Body of pancreas (tissue), 4 donors: ENCODE measurements around the gene EGFL7. TPM values are rescaled to one million over a fixed set of nuclear protein-coding genes. Genes with fewer than 3 reads are reported as not detected.

Experiments used
- ATAC-seq: fragments of 150-250 bp; one replicate; pipeline ENCODE4 v1.9.1; 2016
- DNase-seq, 4 donors: peaks; one replicate each; pipeline ENCODE4 v3.0.0-alpha.2; 2019
- H3K27ac ChIP-seq, 4 donors: fragments of 200-600 bp; sonication (generic); 1 replicate in 3 of 4; 2 replicates in 1 of 4; pipeline versions ENCODE4 v1.5.1 to v1.6.1; 2016 to 2019; ENCODE audit warnings: mild to moderate bottlenecking in 1 of 4, mixed read lengths in 1 of 4, moderate library complexity in 1 of 4
- H3K27me3 ChIP-seq, 2 donors: fragments of 200-600 bp; sonication (generic); one replicate each; pipeline ENCODE4 v1.6.0; 2016; ENCODE audit warnings: mild to moderate bottlenecking in 1 of 2
- H3K36me3 ChIP-seq, 2 donors: fragments of 200-600 bp; sonication (generic); replicated peaks in 1 of 2; 2 replicates each; pipeline ENCODE4 v1.5.1; 2016; ENCODE audit warnings: low read depth in 2 of 2; ENCODE audit not compliant: insufficient read depth in 1 of 2
- H3K4me1 ChIP-seq: fragments of 200-600 bp; sonication (generic); one replicate; pipeline ENCODE4 v1.6.0; 2016
- H3K4me3 ChIP-seq, 2 donors: fragments of 200-600 bp; sonication (generic); 1 replicate in 1 of 2; 2 replicates in 1 of 2; pipeline ENCODE4 v1.5.1; 2016 to 2019
- H3K9me3 ChIP-seq, 3 donors: fragments of 200-600 bp; sonication (generic); 1 replicate in 2 of 3; 2 replicates in 1 of 3; pipeline ENCODE4 v1.5.1; 2016
- CTCF ChIP-seq, 7 experiments: fragments of 450-650 bp in 4 of 7; fragments of 200-600 bp in 3 of 7; sonication (generic) in 3 of 7; IDR thresholded peaks; one replicate each; pipeline ENCODE4 v1.5.1; 2016 to 2019; ENCODE audit warnings: antibody characterized with exemption in 7 of 7
- POLR2A ChIP-seq, 3 donors: fragments of 450-650 bp; IDR thresholded peaks; one replicate each; pipeline ENCODE4 v1.6.1; 2016; ENCODE audit warnings: antibody characterized with exemption in 3 of 3, mild to moderate bottlenecking in 2 of 3
- WGBS, 2 donors: methylation state at CpG; one replicate each; pipeline ENCODE4 v1.1.5; 2017; 5-methylcytosine and 5-hydroxymethylcytosine counted together
- intact Hi-C: fragments of 100-400 bp; cut with DNase I; formaldehyde crosslinking; loops from one replicate; pipeline ENCODE4 v1.15.1; 2023
- total RNA-seq, 2 donors: library from RNA; depleted of rRNA; stranded (reverse); fragments of >200 nt; gene quantifications; one replicate each; pipeline ENCODE4 v1.1.0, GENCODE V29; 2016

The EGFL7 gene
- total RNA-seq, 2 donors from 2014 or later, result 14.8 to 47.0 TPM

- DNase-seq (no peak), ATAC-seq (no peak)
- intact Hi-C loops, result no loop called here
- H3K4me1 ChIP-seq, result peaks cover 24% of the 10 kb centered on the region
- no peaks in the 10 kb centered on the region for H3K9me3 ChIP-seq
- no peaks in the 10 kb centered on the region for H3K36me3 ChIP-seq
- WGBS, 2 donors, result 82 to 94% methylated on average over 4 to 16 of the region's 16 CpGs
- no peak overlapping the region for H3K27ac ChIP-seq
- H3K4me3 ChIP-seq, result no peak overlapping the region
- H3K27me3 ChIP-seq, result no peaks in the 10 kb centered on the region
- no peak for TF ChIP-seq POLR2A (IDR thresholded peaks at IDR 0.05)
- no peak for TF ChIP-seq CTCF (IDR thresholded peaks at IDR 0.05)
Measured at GRCh38 chr9:136717399-136717798, 54.7 kb downstream of the EGFL7 start.

GRCh38 chr9:136718345-136719194, 55.9 kb downstream of the EGFL7 start:
- no peaks in the 10 kb centered on the region for H3K9me3 ChIP-seq
- WGBS, 2 donors, result 59 to 79% methylated on average over 8 to 19 of the region's 20 CpGs
- peaks cover 2 to 8% of the 10 kb centered on the region in 2 donors for H3K36me3 ChIP-seq
- ATAC-seq (no peak), DNase-seq (no peak)
- no peaks in the 10 kb centered on the region for H3K27me3 ChIP-seq
- H3K27ac ChIP-seq, result no peak overlapping the region
- TF ChIP-seq CTCF (IDR thresholded peaks at IDR 0.05) (no peak), POLR2A (IDR thresholded peaks at IDR 0.05) (no peak)
- intact Hi-C loops, result no loop called here
- no peak overlapping the region for H3K4me3 ChIP-seq
- H3K4me1 ChIP-seq, result peaks cover 18% of the 10 kb centered on the region

- Histone ChIP-seq H3K4me1 (peaks cover 19% of the 10 kb centered on the region), H3K36me3 (peaks cover 8 to 13% of the 10 kb centered on the region in 2 donors), H3K9me3 (no peaks in the 10 kb centered on the region), H3K27ac (no peak overlapping the region), H3K4me3 (no peak overlapping the region), H3K27me3 (no peaks in the 10 kb centered on the region)
- intact Hi-C loops, result no loop called here
- WGBS, 2 donors, result 31 to 62% methylated on average over 4 to 24 of the region's 24 CpGs
- peak in 2 of 4 donors; percentile 38 to 50 for DNase-seq
- peak; percentile 9 for ATAC-seq
- TF ChIP-seq CTCF (IDR thresholded peaks at IDR 0.05), result no peak
- no peak for TF ChIP-seq POLR2A (IDR thresholded peaks at IDR 0.05)
Measured at GRCh38 chr9:136719195-136719880, 56.6 kb downstream of the EGFL7 start.

GRCh38 chr9:136720251-136720897, 57.7 kb downstream of the EGFL7 start:
- Histone ChIP-seq H3K4me3 (no peak overlapping the region), H3K9me3 (no peaks in the 10 kb centered on the region), H3K27ac (no peak overlapping the region), H3K27me3 (no peaks in the 10 kb centered on the region), H3K4me1 (peaks cover 28% of the 10 kb centered on the region), H3K36me3 (peaks cover 8 to 13% of the 10 kb centered on the region in 2 donors)
- TF ChIP-seq POLR2A (IDR thresholded peaks at IDR 0.05) (no peak), CTCF (IDR thresholded peaks at IDR 0.05) (no peak)
- WGBS, 2 donors, result 59 to 61% methylated on average over 7 to 19 of the region's 20 CpGs
- intact Hi-C loops, result no loop called here
- ATAC-seq (no peak), DNase-seq (no peak)
